MM.1S (cell line): ENCODE data around the gene HSPA6.

Experiments
- EZH2 ChIP-seq: fragments of 300-600 bp; sonication (generic); optimal IDR thresholded peaks from 2 replicates; pipeline ENCODE3; 2017; ENCODE audit warnings: low read depth, mild to moderate bottlenecking, antibody characterized with exemption, low read length, mixed read lengths
- TF ChIP-seq, protein P1 (sequence below): fragments of 300-600 bp; sonication (generic); IDR thresholded peaks from 2 replicates; pipeline ENCODE4 v1.5.1; 2016; ENCODE audit warnings: antibody characterized with exemption, low read length, mixed read lengths

DNA sequence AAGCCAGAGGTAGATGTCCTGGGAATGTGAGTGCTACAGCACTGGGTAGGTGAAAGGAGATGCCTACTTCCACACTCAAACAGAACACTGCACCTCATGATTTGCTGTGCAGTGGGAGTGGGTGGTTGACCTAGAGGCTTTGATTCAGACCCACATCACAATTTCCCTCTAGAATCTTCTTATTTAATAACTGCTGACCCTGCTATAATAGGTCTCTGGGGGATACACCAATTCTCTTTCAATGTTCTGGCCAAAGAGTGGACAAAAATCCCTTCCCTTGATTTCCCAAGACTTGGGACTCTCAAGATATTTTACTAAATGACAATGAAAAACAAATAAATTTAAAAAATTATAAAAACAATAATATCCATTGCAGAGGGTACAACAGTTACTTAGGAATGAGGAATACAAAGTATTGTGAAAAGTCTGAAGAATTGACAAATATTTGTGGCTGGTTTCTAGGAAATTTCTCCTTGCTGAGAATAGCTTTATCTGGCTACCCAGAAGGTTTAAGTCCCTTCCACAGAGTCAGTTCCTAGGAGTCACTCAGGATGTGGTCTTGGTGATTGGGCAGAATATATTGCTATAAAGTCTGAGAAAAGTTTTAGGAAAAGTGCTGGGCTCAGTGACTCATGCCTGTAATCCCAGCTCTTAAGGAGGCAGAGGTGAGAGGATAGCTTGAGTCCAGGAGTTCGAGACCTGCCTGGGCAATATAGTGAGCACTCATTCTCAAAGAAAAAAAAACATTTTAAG lies 21.5 kb upstream of the HSPA6 start:
- TF ChIP-seq, protein P1, sequence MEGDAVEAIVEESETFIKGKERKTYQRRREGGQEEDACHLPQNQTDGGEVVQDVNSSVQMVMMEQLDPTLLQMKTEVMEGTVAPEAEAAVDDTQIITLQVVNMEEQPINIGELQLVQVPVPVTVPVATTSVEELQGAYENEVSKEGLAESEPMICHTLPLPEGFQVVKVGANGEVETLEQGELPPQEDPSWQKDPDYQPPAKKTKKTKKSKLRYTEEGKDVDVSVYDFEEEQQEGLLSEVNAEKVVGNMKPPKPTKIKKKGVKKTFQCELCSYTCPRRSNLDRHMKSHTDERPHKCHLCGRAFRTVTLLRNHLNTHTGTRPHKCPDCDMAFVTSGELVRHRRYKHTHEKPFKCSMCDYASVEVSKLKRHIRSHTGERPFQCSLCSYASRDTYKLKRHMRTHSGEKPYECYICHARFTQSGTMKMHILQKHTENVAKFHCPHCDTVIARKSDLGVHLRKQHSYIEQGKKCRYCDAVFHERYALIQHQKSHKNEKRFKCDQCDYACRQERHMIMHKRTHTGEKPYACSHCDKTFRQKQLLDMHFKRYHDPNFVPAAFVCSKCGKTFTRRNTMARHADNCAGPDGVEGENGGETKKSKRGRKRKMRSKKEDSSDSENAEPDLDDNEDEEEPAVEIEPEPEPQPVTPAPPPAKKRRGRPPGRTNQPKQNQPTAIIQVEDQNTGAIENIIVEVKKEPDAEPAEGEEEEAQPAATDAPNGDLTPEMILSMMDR: no peak
- TF ChIP-seq EZH2: no peak
